ENCODE results near the gene PHKB.

PHKB gene

DNA sequence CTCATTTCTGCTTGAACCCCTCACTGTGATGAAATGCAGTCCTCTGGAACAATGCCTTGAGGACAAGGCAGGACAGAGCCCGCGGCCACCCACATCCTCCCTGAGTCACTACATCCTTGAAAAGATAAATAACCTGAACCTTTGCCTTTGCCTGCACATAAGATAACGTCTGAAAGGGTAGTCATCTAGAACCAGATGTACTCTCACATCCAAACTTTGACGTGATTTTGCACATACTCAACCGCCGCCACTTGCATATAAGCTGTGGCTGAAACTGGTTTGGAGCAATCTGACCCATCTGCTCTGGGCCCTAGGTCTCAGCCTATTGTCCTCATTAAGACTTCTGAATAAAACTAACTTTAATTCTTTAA is 252.1 kb downstream of the PHKB start:
- Histone ChIP-seq H3K27me3 (replicated peaks; ENCODE audit: control insufficient read depth, insufficient read depth, low read length, poor library complexity, severe bottlenecking) (no peaks in the 10 kb centered on the region), H3K4me3 (ENCODE audit: insufficient read depth, low read depth, low read length, poor library complexity, severe bottlenecking) (no peak overlapping the region), H3K9me3 (ENCODE audit: control insufficient read depth, low read length) (no peaks in the 10 kb centered on the region), H3K4me1 (ENCODE audit: control insufficient read depth, insufficient read depth, low read length, poor library complexity, severe bottlenecking) (no peaks in the 10 kb centered on the region), H3K27ac (ENCODE audit: insufficient read depth, low read length, poor library complexity, severe bottlenecking) (no peak overlapping the region), H3K36me3 (ENCODE audit: control insufficient read depth, insufficient read depth, low read length) (no peaks in the 10 kb centered on the region)
- DNase-seq, result no peak

- no peaks in the 10 kb centered on the region for H3K9me3 ChIP-seq (ENCODE audit: control insufficient read depth, low read length)
- no peaks in the 10 kb centered on the region for H3K36me3 ChIP-seq (ENCODE audit: control insufficient read depth, insufficient read depth, low read length)
- no peak for DNase-seq
- no peaks in the 10 kb centered on the region for H3K4me1 ChIP-seq (ENCODE audit: control insufficient read depth, insufficient read depth, low read length, poor library complexity, severe bottlenecking)
- no peaks in the 10 kb centered on the region for H3K27me3 ChIP-seq (replicated peaks; ENCODE audit: control insufficient read depth, insufficient read depth, low read length, poor library complexity, severe bottlenecking)
- no peak overlapping the region for H3K27ac ChIP-seq (ENCODE audit: insufficient read depth, low read length, poor library complexity, severe bottlenecking)
- no peak overlapping the region for H3K4me3 ChIP-seq (ENCODE audit: insufficient read depth, low read depth, low read length, poor library complexity, severe bottlenecking)
These were observed 254.4 kb downstream of the PHKB start for GRCh38 chr16:47715442-47716083.

- Histone ChIP-seq H3K36me3 (ENCODE audit: control insufficient read depth, insufficient read depth, low read length) (no peaks in the 10 kb centered on the region), H3K4me1 (ENCODE audit: control insufficient read depth, insufficient read depth, low read length, poor library complexity, severe bottlenecking) (no peaks in the 10 kb centered on the region), H3K27me3 (replicated peaks; ENCODE audit: control insufficient read depth, insufficient read depth, low read length, poor library complexity, severe bottlenecking) (no peaks in the 10 kb centered on the region), H3K4me3 (ENCODE audit: insufficient read depth, low read depth, low read length, poor library complexity, severe bottlenecking) (no peak overlapping the region), H3K9me3 (ENCODE audit: control insufficient read depth, low read length) (no peaks in the 10 kb centered on the region), H3K27ac (ENCODE audit: insufficient read depth, low read length, poor library complexity, severe bottlenecking) (no peak overlapping the region)
- no peak for DNase-seq
These were observed 255.4 kb downstream of the PHKB start for GRCh38 chr16:47716571-47716970.

GRCh38 chr16:47719713-47720112 is 258.6 kb downstream of the PHKB start:
- Histone ChIP-seq H3K27me3 (replicated peaks; ENCODE audit: control insufficient read depth, insufficient read depth, low read length, poor library complexity, severe bottlenecking) (no peaks in the 10 kb centered on the region), H3K4me3 (ENCODE audit: insufficient read depth, low read depth, low read length, poor library complexity, severe bottlenecking) (no peak overlapping the region), H3K27ac (ENCODE audit: insufficient read depth, low read length, poor library complexity, severe bottlenecking) (no peak overlapping the region), H3K9me3 (ENCODE audit: control insufficient read depth, low read length) (no peaks in the 10 kb centered on the region), H3K4me1 (ENCODE audit: control insufficient read depth, insufficient read depth, low read length, poor library complexity, severe bottlenecking) (no peaks in the 10 kb centered on the region), H3K36me3 (ENCODE audit: control insufficient read depth, insufficient read depth, low read length) (no peaks in the 10 kb centered on the region)
- no peak for DNase-seq

- no peaks in the 10 kb centered on the region for H3K9me3 ChIP-seq (ENCODE audit: control insufficient read depth, low read length)
- no peaks in the 10 kb centered on the region for H3K27me3 ChIP-seq (replicated peaks; ENCODE audit: control insufficient read depth, insufficient read depth, low read length, poor library complexity, severe bottlenecking)
- H3K4me3 ChIP-seq (ENCODE audit: insufficient read depth, low read depth, low read length, poor library complexity, severe bottlenecking), result no peak overlapping the region
- no peak for DNase-seq
- no peaks in the 10 kb centered on the region for H3K36me3 ChIP-seq (ENCODE audit: control insufficient read depth, insufficient read depth, low read length)
- H3K4me1 ChIP-seq (ENCODE audit: control insufficient read depth, insufficient read depth, low read length, poor library complexity, severe bottlenecking), result no peaks in the 10 kb centered on the region
- H3K27ac ChIP-seq (ENCODE audit: insufficient read depth, low read length, poor library complexity, severe bottlenecking), result no peak overlapping the region
These were observed 260.0 kb downstream of the PHKB start for GRCh38 chr16:47721006-47721637.

DNA sequence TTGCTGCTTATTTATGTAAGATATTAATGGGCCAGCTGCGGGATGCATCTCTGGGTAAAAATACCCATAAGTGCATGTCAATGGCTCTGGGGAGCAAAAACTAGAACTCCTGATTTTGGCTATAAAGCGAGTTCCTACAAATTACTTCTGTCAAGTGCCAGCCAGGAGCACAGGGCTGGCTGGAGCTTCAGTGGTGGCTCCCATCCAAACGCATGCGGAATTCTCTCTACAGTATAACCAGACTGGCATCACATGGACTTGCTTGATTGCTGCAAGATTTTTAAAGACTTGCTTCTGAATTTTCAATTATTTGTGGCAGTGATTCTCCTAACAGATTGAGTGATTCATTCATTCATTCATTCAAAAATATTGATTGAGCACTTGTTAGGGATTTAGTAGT is 260.9 kb downstream of the PHKB start:
- H3K27me3 ChIP-seq (replicated peaks; ENCODE audit: control insufficient read depth, insufficient read depth, low read length, poor library complexity, severe bottlenecking), result no peaks in the 10 kb centered on the region
- no peaks in the 10 kb centered on the region for H3K4me1 ChIP-seq (ENCODE audit: control insufficient read depth, insufficient read depth, low read length, poor library complexity, severe bottlenecking)
- no peak overlapping the region for H3K27ac ChIP-seq (ENCODE audit: insufficient read depth, low read length, poor library complexity, severe bottlenecking)
- no peaks in the 10 kb centered on the region for H3K9me3 ChIP-seq (ENCODE audit: control insufficient read depth, low read length)
- no peak overlapping the region for H3K4me3 ChIP-seq (ENCODE audit: insufficient read depth, low read depth, low read length, poor library complexity, severe bottlenecking)
- H3K36me3 ChIP-seq (ENCODE audit: control insufficient read depth, insufficient read depth, low read length), result no peaks in the 10 kb centered on the region
- DNase-seq, result no peak

- Histone ChIP-seq H3K27ac (ENCODE audit: insufficient read depth, low read length, poor library complexity, severe bottlenecking) (no peak overlapping the region), H3K4me3 (ENCODE audit: insufficient read depth, low read depth, low read length, poor library complexity, severe bottlenecking) (no peak overlapping the region), H3K9me3 (ENCODE audit: control insufficient read depth, low read length) (no peaks in the 10 kb centered on the region), H3K36me3 (ENCODE audit: control insufficient read depth, insufficient read depth, low read length) (no peaks in the 10 kb centered on the region), H3K27me3 (replicated peaks; ENCODE audit: control insufficient read depth, insufficient read depth, low read length, poor library complexity, severe bottlenecking) (no peaks in the 10 kb centered on the region), H3K4me1 (ENCODE audit: control insufficient read depth, insufficient read depth, low read length, poor library complexity, severe bottlenecking) (no peaks in the 10 kb centered on the region)
- DNase-seq, result no peak
These were observed 263.1 kb downstream of the PHKB start for GRCh38 chr16:47724115-47724785.

- H3K9me3 ChIP-seq (ENCODE audit: control insufficient read depth, low read length), result no peaks in the 10 kb centered on the region
- DNase-seq, result no peak
- no peaks in the 10 kb centered on the region for H3K27me3 ChIP-seq (replicated peaks; ENCODE audit: control insufficient read depth, insufficient read depth, low read length, poor library complexity, severe bottlenecking)
- H3K4me3 ChIP-seq (ENCODE audit: insufficient read depth, low read depth, low read length, poor library complexity, severe bottlenecking), result no peak overlapping the region
- no peaks in the 10 kb centered on the region for H3K4me1 ChIP-seq (ENCODE audit: control insufficient read depth, insufficient read depth, low read length, poor library complexity, severe bottlenecking)
- H3K27ac ChIP-seq (ENCODE audit: insufficient read depth, low read length, poor library complexity, severe bottlenecking), result no peak overlapping the region
- no peaks in the 10 kb centered on the region for H3K36me3 ChIP-seq (ENCODE audit: control insufficient read depth, insufficient read depth, low read length)
These were observed 264.1 kb downstream of the PHKB start for GRCh38 chr16:47725188-47725695.

GRCh38 chr16:47726031-47726675 is 265.0 kb downstream of the PHKB start:
- no peak overlapping the region for H3K4me3 ChIP-seq (ENCODE audit: insufficient read depth, low read depth, low read length, poor library complexity, severe bottlenecking)
- no peaks in the 10 kb centered on the region for H3K27me3 ChIP-seq (replicated peaks; ENCODE audit: control insufficient read depth, insufficient read depth, low read length, poor library complexity, severe bottlenecking)
- DNase-seq, result no peak
- no peaks in the 10 kb centered on the region for H3K4me1 ChIP-seq (ENCODE audit: control insufficient read depth, insufficient read depth, low read length, poor library complexity, severe bottlenecking)
- H3K36me3 ChIP-seq (ENCODE audit: control insufficient read depth, insufficient read depth, low read length), result no peaks in the 10 kb centered on the region
- H3K27ac ChIP-seq (ENCODE audit: insufficient read depth, low read length, poor library complexity, severe bottlenecking), result no peak overlapping the region
- H3K9me3 ChIP-seq (ENCODE audit: control insufficient read depth, low read length), result no peaks in the 10 kb centered on the region

DNA sequence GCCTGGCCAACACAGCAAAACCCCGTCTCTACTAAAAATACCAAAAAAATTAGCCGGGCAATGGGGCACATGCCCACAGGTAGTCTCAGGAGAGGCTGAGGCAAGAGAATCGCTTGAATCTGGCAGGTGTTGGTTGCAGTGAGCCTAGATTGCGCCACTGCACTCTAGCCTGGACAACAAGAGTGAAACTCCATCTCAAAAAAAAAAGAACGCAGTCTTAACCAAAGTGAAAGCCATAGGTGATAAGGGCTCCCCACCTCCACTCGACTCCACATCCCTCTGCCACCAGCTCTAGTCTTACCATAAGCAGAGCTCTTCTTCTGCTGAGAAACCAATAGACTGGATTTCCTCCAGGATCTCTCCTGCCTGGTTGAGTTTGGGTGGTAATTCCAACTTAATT is 266.0 kb downstream of the PHKB start:
- Histone ChIP-seq H3K27ac (ENCODE audit: insufficient read depth, low read length, poor library complexity, severe bottlenecking) (no peak overlapping the region), H3K9me3 (ENCODE audit: control insufficient read depth, low read length) (no peaks in the 10 kb centered on the region), H3K27me3 (replicated peaks; ENCODE audit: control insufficient read depth, insufficient read depth, low read length, poor library complexity, severe bottlenecking) (no peaks in the 10 kb centered on the region), H3K4me3 (ENCODE audit: insufficient read depth, low read depth, low read length, poor library complexity, severe bottlenecking) (no peak overlapping the region), H3K36me3 (ENCODE audit: control insufficient read depth, insufficient read depth, low read length) (no peaks in the 10 kb centered on the region), H3K4me1 (ENCODE audit: control insufficient read depth, insufficient read depth, low read length, poor library complexity, severe bottlenecking) (no peaks in the 10 kb centered on the region)
- no peak for DNase-seq

Measured in effector memory CD4-positive, alpha-beta T cell (primary cell).